Esophagus squamous epithelium (tissue), 5 donors: ENCODE measurements around the gene NOX3. TPM values are rescaled to one million over a fixed set of nuclear protein-coding genes. Genes with fewer than 3 reads are reported as not detected.

ENCODE experiments used
- DNase-seq: peaks from one replicate; lab custom pipeline; 2025; lab: John Stamatoyannopoulos, UW
- H3K27ac ChIP-seq, 4 donors: fragments of 200-600 bp; sonication (generic); one replicate each; pipeline ENCODE4 v1.5.1; 2016 to 2019; ENCODE audit warnings: mild to moderate bottlenecking in 1 of 4
- H3K27me3 ChIP-seq, 4 donors: fragments of 200-600 bp; sonication (generic); 1 replicate in 3 of 4; 2 replicates in 1 of 4; pipeline versions ENCODE4 v1.5.1 to v1.6.0; 2017 to 2021; ENCODE audit warnings: antibody characterized with exemption in 1 of 4
- H3K36me3 ChIP-seq, 3 donors: fragments of 200-600 bp; sonication (generic); one replicate each; pipeline ENCODE4 v1.5.1; 2016 to 2019
- H3K4me1 ChIP-seq, 3 donors: fragments of 200-600 bp; sonication (generic); one replicate each; pipeline ENCODE4 v1.5.1; 2017 to 2019
- H3K4me3 ChIP-seq, 4 donors: fragments of 200-600 bp; sonication (generic); 1 replicate in 3 of 4; 2 replicates in 1 of 4; pipeline ENCODE4 v1.5.1; 2016 to 2019; ENCODE audit warnings: mild to moderate bottlenecking in 2 of 4, moderate library complexity in 1 of 4
- H3K9me3 ChIP-seq, 3 donors: fragments of 200-600 bp; sonication (generic); one replicate each; pipeline ENCODE4 v1.5.1; 2016 to 2019
- POLR2A ChIP-seq, 4 donors: fragments of 450-650 bp; IDR thresholded peaks; one replicate each; pipeline ENCODE4 v1.6.1; 2017; ENCODE audit warnings: antibody characterized with exemption in 4 of 4, mild to moderate bottlenecking in 4 of 4, moderate library complexity in 3 of 4
- WGBS, 2 donors: methylation state at CpG; one replicate each; pipeline ENCODE4 v1.1.5; 2018; 5-methylcytosine and 5-hydroxymethylcytosine counted together
- intact Hi-C: fragments of 100-400 bp; cut with DNase I; formaldehyde crosslinking; loops from one replicate; pipeline ENCODE4 v1.15.0; 2022
- total RNA-seq, 4 donors: library from RNA; depleted of rRNA; stranded (reverse); fragments of >200 nt; gene quantifications; one replicate each; pipeline ENCODE4 v1.1.0, GENCODE V29; 2016
- TF ChIP-seq, protein P1 (sequence below), 6 experiments: fragments of 450-650 bp in 4 of 6; fragments of 200-600 bp in 2 of 6; sonication (generic) in 2 of 6; IDR thresholded peaks; one replicate each; pipeline ENCODE4 v1.5.1; 2016 to 2019; ENCODE audit warnings: antibody characterized with exemption in 6 of 6, mild to moderate bottlenecking in 4 of 6, moderate library complexity in 4 of 6
- donor health status: DM: yes; HTN: yes; CAD: no.

Gene NOX3
- total RNA-seq, 4 donors from 2014 or later, result not detected

DNA sequence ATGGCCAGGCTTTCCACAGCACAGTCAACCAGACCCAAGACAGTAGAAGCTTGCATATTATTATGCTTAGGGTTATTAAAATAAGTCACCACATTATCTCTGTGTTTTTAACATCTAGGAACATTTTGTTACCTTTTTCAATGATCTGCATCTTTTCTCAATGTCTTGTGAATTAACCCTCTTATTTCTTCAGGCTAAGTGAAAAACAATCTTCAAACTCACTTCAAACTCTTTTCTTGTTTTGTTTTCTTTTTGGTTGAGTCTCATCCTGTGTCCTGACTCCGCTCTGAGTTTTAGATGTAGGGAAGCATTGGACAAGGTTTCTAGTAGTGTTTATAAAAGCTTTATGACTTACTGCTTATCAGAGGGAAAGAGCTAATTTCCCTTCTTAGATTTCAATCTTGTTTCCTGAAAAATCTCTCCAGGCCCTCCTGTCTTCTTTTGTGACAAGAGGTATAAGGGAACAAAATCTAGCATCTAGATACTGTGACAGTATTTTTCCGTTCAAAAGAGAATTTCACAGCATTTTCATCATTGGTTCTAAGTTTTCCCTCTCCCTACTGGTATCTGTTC lies 26.2 kb downstream of the NOX3 start:
- intact Hi-C loops, result no loop called here
- no peaks in the 10 kb centered on the region for H3K9me3 ChIP-seq
- DNase-seq, result no peak
- no peaks in the 10 kb centered on the region for H3K4me1 ChIP-seq
- H3K27me3 ChIP-seq, result no peaks in the 10 kb centered on the region
- H3K4me3 ChIP-seq, result no peak overlapping the region
- WGBS, 2 donors, result 86% methylated on average over 2 of the region's 2 CpGs
- TF ChIP-seq POLR2A (IDR thresholded peaks at IDR 0.05), result no peak
- TF ChIP-seq, protein P1, sequence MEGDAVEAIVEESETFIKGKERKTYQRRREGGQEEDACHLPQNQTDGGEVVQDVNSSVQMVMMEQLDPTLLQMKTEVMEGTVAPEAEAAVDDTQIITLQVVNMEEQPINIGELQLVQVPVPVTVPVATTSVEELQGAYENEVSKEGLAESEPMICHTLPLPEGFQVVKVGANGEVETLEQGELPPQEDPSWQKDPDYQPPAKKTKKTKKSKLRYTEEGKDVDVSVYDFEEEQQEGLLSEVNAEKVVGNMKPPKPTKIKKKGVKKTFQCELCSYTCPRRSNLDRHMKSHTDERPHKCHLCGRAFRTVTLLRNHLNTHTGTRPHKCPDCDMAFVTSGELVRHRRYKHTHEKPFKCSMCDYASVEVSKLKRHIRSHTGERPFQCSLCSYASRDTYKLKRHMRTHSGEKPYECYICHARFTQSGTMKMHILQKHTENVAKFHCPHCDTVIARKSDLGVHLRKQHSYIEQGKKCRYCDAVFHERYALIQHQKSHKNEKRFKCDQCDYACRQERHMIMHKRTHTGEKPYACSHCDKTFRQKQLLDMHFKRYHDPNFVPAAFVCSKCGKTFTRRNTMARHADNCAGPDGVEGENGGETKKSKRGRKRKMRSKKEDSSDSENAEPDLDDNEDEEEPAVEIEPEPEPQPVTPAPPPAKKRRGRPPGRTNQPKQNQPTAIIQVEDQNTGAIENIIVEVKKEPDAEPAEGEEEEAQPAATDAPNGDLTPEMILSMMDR (IDR thresholded peaks at IDR 0.05), result no peak
- no peak overlapping the region for H3K27ac ChIP-seq
- H3K36me3 ChIP-seq, result no peaks in the 10 kb centered on the region

DNA sequence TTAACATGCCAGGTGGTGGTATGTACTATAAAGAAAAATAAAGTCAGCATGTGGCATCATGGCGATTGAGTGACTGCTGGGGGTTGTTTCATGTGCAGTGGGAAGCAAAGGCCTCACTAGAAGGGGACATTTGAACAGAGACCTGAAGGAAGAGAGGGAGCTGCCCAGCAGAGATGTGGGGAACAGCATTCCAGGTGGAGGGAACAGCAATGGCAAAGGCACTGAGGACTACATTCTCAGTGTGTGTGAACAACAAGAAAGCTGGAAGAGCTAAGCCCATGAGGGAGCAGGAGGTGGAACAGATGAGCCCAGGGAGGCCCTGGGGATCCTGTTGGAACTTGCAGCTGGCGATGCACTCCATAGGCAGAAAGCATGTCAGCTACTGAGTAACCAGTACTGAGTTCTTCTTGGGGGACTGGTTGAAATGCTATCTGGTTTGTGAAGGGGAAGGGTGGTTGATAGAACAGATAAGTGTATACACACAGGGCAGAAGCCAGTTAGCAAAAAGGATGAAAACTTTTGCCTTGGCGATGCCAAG lies 29.2 kb downstream of the NOX3 start:
- no peak for DNase-seq
- no peaks in the 10 kb centered on the region for H3K4me1 ChIP-seq
- intact Hi-C loops, result no loop called here
- H3K27me3 ChIP-seq, result no peaks in the 10 kb centered on the region
- no peak for TF ChIP-seq POLR2A (IDR thresholded peaks at IDR 0.05)
- TF ChIP-seq, protein P1 (IDR thresholded peaks at IDR 0.05), result no peak
- H3K27ac ChIP-seq, result no peak overlapping the region
- no peaks in the 10 kb centered on the region for H3K9me3 ChIP-seq
- H3K4me3 ChIP-seq, result no peak overlapping the region
- 81 to 84% methylated on average over 3 of the region's 3 CpGs for WGBS, 2 donors
- H3K36me3 ChIP-seq, result no peaks in the 10 kb centered on the region

DNA sequence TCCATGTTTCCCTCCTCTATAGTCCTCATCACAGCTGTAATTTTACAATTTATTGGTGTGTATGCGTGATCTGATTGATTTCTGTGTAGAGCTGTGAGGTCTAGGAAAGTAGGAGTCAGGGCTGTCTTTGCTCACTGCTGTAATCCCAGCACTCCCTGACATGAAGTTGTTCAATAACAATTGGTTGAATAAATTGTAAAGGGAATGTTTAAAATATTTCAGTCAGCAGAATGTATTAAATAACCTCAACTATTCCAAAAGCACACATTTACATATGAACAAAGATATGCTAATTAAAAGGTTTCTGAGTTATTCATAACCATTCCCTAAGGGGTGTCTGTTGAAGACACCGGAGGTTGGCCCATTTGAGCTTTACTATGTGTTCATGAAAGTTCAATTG lies 31.5 kb downstream of the NOX3 start:
- intact Hi-C loops, result no loop called here
- no peak overlapping the region for H3K4me3 ChIP-seq
- no peak for DNase-seq
- no peaks in the 10 kb centered on the region for H3K9me3 ChIP-seq
- 73 to 81% methylated on average over 2 of the region's 2 CpGs for WGBS, 2 donors
- no peaks in the 10 kb centered on the region for H3K4me1 ChIP-seq
- TF ChIP-seq, protein P1 (IDR thresholded peaks at IDR 0.05), result no peak
- no peak for TF ChIP-seq POLR2A (IDR thresholded peaks at IDR 0.05)
- H3K27me3 ChIP-seq, result no peaks in the 10 kb centered on the region
- H3K27ac ChIP-seq, result no peak overlapping the region
- H3K36me3 ChIP-seq, result no peaks in the 10 kb centered on the region

DNA sequence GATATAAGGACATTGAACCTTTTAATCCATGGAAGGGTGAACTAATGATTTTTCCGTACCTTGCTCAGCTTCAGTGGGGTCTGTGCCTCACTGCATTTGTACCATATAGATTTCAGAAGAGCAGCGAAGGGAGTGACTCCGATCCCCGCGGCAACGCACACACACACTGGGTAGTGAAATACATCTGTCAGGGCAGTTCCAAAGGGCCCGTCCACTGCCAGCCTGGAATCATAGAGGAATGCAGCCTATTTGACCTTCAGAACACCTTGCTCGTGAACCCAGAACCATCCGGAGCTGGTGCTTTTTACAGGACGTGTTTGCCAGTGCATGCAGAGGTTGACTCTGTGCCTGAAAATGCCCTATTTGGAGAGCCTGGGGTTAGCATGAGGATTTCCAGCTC lies 33.0 kb downstream of the NOX3 start:
- DNase-seq, result no peak
- H3K27me3 ChIP-seq, result no peaks in the 10 kb centered on the region
- peaks cover 0 to 13% (median 5%) of the 10 kb centered on the region in 3 donors for H3K4me1 ChIP-seq
- TF ChIP-seq POLR2A (IDR thresholded peaks at IDR 0.05), result no peak
- TF ChIP-seq, protein P1 (IDR thresholded peaks at IDR 0.05), result no peak
- H3K36me3 ChIP-seq, result no peaks in the 10 kb centered on the region
- H3K4me3 ChIP-seq, result no peak overlapping the region
- no peak overlapping the region for H3K27ac ChIP-seq
- intact Hi-C loops, result no loop called here
- no peaks in the 10 kb centered on the region for H3K9me3 ChIP-seq
- WGBS, 2 donors, result 91 to 92% methylated on average over 10 of the region's 10 CpGs

DNA sequence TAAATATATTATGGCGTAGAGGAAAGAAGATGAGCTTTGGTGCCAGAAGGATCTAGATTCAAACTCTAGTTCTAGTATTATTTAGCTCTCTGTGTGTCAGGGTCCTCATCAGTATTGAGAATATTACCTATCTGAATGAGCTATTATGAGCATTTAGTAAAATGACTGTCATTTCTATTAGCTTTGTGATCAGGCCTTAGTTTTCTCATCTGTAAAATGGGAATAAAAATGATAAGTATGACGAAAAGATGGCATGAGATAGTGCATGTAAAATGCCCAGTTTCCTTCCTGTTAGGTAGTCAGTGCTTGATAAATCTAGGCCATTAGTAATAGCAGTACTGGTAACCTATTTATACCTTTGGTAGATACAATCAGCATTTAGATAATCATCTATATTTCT lies 35.1 kb downstream of the NOX3 start:
- TF ChIP-seq, protein P1 (IDR thresholded peaks at IDR 0.05), result no peak
- no peak for TF ChIP-seq POLR2A (IDR thresholded peaks at IDR 0.05)

More for the DNA sequence above, 35.1 kb downstream of the NOX3 start:
- intact Hi-C loops, result no loop called here
- no peak overlapping the region for H3K4me3 ChIP-seq
- no peaks in the 10 kb centered on the region for H3K27me3 ChIP-seq
- H3K4me1 ChIP-seq, result peaks cover 0 to 19% (median 7%) of the 10 kb centered on the region in 3 donors
- 88 to 92% methylated on average over 2 of the region's 2 CpGs for WGBS, 2 donors
- H3K36me3 ChIP-seq, result no peaks in the 10 kb centered on the region
- H3K9me3 ChIP-seq, result no peaks in the 10 kb centered on the region
- no peak for DNase-seq
- no peak overlapping the region for H3K27ac ChIP-seq
